Omental fat pad (tissue), 4 donors: ENCODE measurements around the gene ISOC2. TPM values are rescaled to one million over a fixed set of nuclear protein-coding genes. Genes with fewer than 3 reads are reported as not detected.

Experiments used
- ATAC-seq: fragments of 150-250 bp; one replicate; pipeline ENCODE4 v1.9.1; 2016; ENCODE audit warnings: mild to moderate bottlenecking, moderate library complexity; ENCODE audit not compliant: low FRiP score
- DNase-seq: peaks from one replicate; pipeline ENCODE4 v3.0.0-alpha.2; 2019; ENCODE audit warnings: low spot score
- total RNA-seq, 4 donors: library from RNA; depleted of rRNA; stranded (reverse); fragments of >200 nt; gene quantifications; one replicate each; pipeline ENCODE4 v1.1.0, GENCODE V29; 2016
- TF ChIP-seq, protein P1 (sequence below), 3 donors: fragments of 450-650 bp; IDR thresholded peaks; one replicate each; pipeline ENCODE4 v1.5.1; 2016 to 2017; ENCODE audit warnings: antibody characterized with exemption in 3 of 3, mild to moderate bottlenecking in 3 of 3, moderate library complexity in 2 of 3

ISOC2 gene
- total RNA-seq, 4 donors from 2014 or later: 52.5 to 96.8 (median 62.5) TPM

DNA sequence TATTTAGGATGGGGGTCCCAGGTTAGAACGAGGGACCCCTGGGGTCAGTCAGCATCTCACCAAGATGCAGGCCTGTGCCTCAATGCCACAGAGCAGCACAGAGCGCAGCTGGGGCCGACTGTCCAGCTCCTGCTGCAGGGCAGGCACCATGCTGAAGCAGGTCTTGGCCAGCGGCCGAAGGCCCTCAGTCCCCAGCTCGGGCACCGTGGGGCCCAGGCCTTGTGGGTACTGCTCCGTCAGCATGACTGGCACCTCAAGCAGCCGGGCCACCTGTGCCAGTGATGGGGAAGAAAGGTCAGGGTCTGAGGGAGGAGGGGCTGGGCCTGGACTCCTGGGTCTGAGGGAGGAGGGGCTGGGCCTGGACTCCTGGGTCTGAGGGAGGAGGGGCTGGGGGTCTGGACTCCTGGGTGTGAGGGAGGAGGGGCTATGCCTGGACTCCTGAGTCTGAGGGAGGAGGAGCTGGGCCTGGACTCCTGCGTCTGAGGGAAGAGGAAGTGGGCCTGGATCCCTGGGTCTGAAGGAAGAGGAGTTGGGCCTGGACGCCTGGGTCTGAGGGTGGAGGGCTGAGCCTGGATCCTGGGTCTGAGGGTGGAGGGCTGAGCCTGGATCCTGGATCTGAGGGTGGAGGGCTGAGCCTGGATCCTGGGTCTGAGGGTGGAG is 5.7 kb downstream of the ISOC2 start:
- TF ChIP-seq, protein P1, sequence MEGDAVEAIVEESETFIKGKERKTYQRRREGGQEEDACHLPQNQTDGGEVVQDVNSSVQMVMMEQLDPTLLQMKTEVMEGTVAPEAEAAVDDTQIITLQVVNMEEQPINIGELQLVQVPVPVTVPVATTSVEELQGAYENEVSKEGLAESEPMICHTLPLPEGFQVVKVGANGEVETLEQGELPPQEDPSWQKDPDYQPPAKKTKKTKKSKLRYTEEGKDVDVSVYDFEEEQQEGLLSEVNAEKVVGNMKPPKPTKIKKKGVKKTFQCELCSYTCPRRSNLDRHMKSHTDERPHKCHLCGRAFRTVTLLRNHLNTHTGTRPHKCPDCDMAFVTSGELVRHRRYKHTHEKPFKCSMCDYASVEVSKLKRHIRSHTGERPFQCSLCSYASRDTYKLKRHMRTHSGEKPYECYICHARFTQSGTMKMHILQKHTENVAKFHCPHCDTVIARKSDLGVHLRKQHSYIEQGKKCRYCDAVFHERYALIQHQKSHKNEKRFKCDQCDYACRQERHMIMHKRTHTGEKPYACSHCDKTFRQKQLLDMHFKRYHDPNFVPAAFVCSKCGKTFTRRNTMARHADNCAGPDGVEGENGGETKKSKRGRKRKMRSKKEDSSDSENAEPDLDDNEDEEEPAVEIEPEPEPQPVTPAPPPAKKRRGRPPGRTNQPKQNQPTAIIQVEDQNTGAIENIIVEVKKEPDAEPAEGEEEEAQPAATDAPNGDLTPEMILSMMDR (IDR thresholded peaks at IDR 0.05): no peak
- DNase-seq (no peak), ATAC-seq (no peak)

DNA sequence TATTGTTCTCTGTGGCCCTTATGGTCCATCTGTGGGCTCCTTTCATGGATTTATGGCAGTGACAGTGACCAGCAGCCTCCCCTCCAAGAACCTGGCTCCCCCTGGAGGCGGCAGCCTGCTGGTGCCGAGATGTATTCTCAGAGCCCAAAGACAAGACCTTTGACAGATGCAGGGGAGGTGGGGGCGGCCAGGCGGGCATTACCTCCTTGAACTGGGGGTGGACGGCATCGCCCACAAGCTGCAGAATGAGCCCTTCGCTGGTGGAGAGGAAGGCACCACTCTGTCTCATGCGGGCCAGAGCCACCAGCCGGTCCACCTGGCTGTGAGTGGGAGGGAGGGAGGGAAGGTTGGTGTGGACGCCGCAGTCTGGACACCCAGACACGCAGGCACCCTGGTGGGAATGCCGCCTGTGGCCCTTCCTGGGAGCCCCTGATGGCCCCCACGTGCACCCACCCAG is 6.6 kb downstream of the ISOC2 start:
- ATAC-seq: no peak
- DNase-seq: no peak
- TF ChIP-seq, protein P1 (IDR thresholded peaks at IDR 0.05): no peak

- TF ChIP-seq, protein P1 (IDR thresholded peaks at IDR 0.05): no peak
- ATAC-seq: no peak
Observed at GRCh38 chr19:55453511-55454260, 7.8 kb downstream of the ISOC2 start.

DNA sequence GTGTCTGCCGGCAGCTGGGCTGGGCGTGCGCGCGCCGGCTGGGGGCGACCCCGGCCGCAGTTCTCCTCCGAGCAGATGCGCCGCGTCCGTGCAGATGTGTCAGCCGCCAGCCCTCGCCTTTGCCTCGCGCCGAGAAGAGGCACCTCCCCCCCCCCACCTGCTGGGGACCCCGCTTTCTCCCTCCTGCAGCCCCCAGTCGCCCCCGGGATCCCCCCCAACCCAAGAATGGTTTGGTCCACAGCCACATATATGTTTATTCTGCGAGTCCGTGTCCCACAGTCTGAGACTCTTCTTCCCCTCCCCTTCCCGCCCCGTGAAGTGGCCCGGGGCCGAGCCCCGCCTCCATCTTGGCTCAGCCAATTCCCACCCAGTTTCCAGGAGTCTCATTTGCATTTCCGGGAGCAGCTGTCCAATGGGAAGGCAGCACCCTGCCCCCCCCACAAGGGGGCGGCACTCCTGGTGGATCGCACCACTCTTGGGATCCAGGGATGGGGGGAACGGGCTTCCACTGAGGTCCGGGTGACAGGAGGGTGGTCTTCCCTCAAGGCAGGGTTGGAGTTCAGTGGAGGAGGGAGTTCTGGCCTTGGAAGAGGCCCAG is 8.6 kb downstream of the ISOC2 start:
- DNase-seq: no peak
- TF ChIP-seq, protein P1 (IDR thresholded peaks at IDR 0.05): no peak
- peak; percentile 64 for ATAC-seq

More at GRCh38 chr19:55453511-55454260, 7.8 kb downstream of the ISOC2 start:
- no peak for DNase-seq

DNA sequence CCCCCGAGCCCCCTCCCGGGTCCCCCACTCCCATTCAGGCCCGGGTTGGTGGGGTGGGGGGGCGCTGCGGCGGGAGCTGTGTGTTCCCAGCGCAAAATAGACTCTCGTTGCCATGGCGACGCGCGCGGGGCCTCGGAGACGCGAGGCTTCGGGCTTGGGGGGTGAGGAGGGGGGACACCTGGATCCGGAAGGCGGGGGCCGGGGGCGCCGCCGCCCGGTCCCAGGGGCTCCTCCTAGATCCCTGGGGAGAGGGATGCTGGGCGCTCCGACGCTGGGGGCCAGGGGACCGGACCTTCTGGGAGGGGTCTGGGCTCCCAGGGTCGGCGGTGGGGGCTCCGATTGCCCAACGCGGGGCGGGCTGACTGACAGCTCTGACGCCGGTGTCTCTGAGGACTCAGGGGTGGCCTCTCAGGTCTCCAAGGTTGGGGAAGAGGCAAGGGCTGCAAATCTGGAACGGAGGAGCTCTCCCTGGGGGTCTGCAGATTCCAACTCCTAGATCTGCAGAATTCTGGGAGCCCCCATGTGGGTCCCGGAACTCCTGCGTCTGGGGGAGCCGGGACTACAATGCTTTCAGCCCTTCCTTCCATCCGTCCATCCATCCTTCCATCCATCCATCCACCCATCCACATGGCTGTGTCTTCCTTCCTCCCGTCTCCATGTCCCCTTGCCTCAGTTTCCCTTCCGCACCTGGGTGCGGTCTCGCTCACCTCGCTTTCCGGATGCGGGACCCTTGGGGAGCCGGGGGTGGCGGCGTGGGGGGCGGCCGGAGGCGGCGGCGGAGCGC is 9.3 kb downstream of the ISOC2 start:
- TF ChIP-seq, protein P1 (IDR thresholded peaks at IDR 0.05): no peak
- DNase-seq (no peak), ATAC-seq (no peak)

- DNase-seq (no peak), ATAC-seq (no peak)
- TF ChIP-seq, protein P1 (IDR thresholded peaks at IDR 0.05): no peak
Observed at GRCh38 chr19:55451163-55451964, 10.1 kb downstream of the ISOC2 start.
